Hematopoietic multipotent progenitor cell treated with erythropoietin and hydrocortisone succinate and interleukin-3 and kit ligand, for 15 days (in vitro differentiated cells): Measurements from ENCODE around the gene SIX1.

Experiments used
- DNase-seq: peaks from one replicate; pipeline ENCODE4 v3.0.0-alpha.2; 2015; ENCODE audit warnings: low spot score

The SIX1 gene

DNA sequence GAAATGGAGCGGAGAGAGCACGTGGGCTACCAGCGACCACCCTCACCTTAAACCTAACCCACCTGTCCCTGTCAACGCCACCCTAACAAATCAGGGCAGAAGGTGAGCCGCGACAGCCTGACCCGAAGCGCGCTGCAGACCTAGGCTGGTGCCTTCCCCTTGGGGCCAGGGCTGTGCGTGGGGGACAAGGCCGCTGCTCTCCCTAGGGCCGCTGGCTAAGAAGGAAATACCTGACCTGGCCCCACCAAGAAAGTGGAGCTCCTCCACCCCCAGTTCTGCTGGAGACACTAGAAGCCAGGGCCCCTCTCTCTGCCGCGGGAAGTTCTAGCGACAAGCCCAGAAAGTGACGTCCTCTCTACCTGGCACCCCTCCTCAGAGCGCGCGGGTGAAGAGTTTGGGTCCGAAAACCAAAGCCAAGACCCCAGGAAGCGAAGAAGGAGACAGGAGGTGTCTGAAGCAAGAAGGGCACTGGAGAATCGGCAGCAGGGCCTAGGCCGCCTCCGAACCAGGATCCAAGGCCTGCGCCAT, 7.5 kb downstream of the SIX1 start:
- no peak for DNase-seq

DNA sequence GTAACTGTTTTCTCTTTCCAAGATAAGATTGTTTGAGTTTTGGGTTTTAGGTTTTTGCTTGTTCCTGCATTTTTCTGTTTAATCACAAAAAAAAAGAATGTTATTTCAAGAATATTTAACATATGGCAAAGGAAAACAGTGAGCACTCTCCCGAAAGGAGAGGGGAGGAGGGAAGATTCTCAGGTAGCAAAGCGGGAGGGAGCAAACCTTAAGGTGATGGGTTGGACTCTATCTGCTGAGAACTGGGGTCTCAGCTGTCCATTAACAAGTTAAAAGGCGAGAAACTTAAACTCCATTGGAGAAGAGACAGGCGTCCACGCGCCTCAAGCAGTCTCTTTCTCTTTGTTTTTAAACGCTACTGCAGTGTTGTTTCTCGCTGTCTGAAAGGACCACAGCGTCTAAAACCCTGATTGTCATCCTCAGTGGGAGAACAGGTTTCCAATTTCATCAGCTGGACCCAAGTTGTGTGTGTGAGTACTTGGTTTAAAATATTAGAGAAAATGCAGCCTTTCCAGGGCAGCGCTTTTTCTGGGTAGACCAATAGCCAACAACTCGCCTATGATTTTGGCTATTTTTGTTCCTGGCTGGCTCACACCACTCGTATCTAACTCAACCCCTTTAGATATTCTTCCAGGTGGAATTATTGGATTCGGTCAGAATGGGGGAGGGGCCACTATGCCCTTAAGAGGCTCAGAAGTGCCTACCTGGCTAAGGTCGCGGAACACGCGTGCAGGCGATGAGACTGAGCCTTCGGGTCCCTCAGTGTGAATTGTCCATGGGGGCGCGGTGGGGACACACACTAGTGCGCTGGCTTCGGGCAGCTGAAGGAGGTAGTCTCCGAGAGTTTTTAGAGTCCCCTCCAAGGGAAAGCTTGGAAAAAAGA, 8.2 kb downstream of the SIX1 start:
- DNase-seq: no peak

DNA sequence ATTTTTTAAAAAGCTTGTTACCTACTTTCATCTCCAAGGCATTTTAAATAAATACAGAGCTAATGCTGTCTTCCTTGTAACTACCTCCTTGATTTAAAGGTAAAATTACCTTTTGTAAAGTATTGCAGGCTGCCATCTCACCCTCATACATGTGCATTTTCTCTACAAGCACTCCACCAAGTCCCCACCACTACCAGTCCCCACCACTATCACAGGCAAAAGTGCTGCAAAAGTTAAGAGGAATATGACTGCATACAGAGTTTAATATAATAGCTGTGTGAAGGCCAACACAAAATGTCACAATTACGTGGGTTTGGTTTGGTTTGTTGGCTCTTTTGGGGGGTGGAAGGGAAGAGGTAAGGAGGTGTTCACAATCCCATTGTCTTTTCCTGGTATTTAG, 9.6 kb downstream of the SIX1 start:
- no peak for DNase-seq

- no peak for DNase-seq
These were observed 11.6 kb downstream of the SIX1 start for GRCh38 chr14:60637479-60638315.

DNA sequence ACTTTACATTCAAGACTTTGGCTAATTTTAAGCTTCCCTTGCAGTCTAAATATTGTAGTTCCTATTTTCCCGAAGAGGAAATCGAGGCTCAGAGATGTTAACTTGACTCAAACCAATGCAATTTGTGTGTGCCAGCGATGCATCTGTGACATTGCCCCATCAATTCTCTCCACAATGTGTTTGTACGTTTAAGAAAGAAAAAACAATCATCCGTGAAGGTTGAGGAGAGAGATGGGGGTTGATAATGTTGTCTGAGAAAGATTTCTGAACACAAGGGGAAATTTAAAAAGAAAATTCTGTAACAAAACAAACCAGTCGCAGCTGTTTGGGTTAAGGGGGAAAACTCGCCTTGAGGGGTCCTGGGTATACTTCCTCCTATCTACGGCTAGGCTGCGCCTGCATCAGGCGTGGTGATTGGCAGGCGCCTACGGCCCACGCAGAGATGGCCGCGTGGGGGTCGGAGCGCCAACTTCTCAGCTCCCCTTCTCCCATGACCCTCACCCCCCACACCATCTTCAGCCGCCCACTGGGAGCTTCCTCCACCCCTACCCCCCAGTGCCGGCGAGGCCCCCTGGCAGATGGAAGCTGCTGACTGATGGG, 12.3 kb downstream of the SIX1 start:
- DNase-seq: no peak

GRCh38 chr14:60634153-60634552, 15.1 kb downstream of the SIX1 start:
- no peak for DNase-seq

GRCh38 chr14:60632777-60633176, 16.5 kb downstream of the SIX1 start:
- no peak for DNase-seq

GRCh38 chr14:60632257-60632656, 17.0 kb downstream of the SIX1 start:
- DNase-seq: no peak

- DNase-seq: no peak
These were observed 17.4 kb downstream of the SIX1 start for GRCh38 chr14:60631842-60632241.

- DNase-seq: no peak
These were observed 19.1 kb downstream of the SIX1 start for GRCh38 chr14:60630129-60630528.

- no peak for DNase-seq
These were observed 20.4 kb downstream of the SIX1 start for GRCh38 chr14:60628892-60629291.

- no peak for DNase-seq
These were observed 26.4 kb downstream of the SIX1 start for GRCh38 chr14:60622917-60623257.

DNA sequence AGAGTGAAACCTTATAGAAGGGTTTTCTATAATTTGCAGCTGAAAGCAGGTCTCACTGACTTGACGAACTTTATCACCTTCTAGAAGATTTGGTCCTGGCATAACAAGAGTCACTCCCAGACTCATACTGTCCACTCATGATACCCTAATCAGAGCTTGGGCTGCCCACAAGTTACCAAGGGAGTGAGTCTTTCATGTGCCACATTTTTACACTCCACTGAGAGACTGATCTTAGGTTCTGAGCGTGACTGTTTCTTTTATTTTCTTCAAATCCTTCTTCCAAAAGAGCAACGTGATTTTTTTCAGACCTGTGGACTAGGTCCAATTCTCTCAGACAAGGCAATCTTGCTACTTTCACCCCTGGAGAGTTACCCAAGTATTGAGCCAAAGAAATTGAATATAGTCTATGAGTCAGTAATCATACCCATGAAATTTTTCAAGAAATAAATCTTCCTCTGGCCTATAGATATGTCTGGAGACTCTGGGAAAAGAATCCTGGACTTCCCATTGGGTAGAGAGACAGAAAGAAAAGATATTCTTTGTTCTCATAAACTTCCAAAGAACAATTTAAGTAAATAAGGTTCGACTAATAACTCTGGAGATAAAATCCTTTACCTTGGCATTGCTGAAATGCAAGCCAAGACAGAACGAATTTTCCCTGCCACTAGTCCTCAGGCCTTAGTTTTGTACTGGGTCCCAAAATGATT, 26.9 kb downstream of the SIX1 start:
- no peak for DNase-seq

GRCh38 chr14:60621386-60621785, 27.9 kb downstream of the SIX1 start:
- DNase-seq: no peak

DNA sequence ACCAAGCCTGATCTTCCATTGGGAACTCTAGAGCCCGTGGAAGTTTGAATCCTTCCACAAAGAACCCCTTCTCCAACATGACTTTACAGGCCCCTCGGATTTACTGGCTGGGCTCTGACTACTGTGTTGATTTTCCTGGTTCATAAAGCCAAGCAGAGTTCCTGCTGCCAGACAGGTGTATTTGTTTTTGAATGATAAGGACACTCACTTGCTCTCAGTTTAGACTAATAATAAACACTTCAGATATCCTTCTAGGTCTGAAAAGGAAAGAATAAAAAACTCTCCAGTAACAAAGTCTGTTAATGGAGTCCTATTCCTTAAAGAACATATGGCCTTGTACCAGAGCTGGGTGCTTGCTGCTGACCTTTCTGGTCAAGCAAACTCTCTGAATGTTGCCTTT, 31.0 kb downstream of the SIX1 start:
- no peak for DNase-seq

DNA sequence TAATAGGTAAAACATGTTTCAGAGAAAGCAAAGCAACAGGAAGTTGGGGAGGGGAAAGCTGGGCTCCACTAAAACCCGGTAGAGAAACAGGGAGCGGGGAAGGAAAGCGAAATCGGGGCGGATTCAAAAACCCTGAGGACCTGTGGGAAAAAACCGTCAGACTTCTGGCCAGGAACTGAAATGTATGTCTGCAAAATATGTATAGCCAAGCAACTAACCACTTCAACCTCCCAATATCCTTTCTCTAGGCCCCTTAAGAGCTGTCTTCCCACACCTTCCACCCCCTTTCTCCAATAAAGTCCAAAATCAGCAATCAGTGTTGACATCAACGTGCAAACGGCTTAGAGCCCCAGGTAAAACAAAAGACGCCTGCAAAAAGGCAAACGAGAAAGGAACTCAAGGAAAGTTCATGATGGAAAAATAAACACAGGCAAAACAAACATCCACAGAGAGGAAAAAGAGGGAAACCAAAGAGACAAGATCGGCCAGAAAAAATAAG, 32.8 kb downstream of the SIX1 start:
- DNase-seq: no peak

DNA sequence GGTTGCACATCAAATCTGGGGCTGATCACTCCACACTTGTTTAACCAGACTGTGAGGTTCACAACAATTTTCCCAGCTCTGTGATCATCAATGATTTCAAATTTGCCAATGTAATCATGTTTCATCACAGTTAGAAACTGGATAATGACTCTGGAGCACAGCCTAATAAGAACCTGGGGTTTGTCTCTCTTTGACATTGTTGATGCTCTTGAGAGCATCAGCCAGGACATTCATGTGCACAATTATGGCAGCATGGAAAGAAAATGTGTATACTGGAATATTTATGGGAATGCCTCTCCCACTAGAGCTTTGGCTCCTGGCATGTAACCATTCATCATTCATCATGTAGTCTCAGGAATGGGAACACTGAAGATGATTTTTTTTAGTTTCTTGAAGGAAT, 47.0 kb downstream of the SIX1 start:
- no peak for DNase-seq

DNA sequence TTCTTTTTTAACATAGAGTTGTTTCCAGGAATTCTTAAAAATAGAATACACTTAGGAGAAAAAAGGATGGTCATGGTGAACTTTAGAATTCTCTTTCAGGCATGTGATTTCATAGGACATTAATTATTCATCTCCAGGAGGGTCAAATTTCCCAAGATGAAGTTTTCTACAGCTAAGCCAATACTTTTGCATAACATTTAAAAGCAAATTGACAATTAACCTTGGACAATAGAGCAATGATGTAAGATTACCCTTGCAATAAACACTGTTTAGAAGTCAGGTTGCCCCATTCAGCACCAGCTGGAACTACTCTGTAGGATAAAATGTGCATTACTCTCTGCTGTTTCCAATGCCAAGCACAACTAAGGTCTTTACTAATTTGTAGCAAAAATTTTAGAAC, 49.5 kb downstream of the SIX1 start:
- DNase-seq: no peak

DNA sequence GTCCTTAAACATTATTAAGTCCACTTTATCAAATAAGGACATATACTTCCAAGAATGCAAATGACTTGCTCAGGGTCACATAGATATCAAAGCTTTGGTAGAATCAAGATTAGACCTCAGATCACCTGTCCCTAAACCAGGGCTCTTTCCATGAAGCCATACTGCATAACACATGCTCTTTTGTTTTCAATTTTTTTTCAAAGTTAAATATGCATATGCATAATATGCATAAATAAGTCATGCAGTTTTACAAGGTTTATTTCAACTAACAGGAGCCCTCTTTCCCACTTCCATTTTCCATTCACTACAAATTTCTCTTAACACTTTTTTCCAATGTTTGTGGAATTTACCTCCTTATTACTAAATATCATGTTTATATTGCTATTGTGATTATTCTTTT, 53.1 kb downstream of the SIX1 start:
- no peak for DNase-seq

DNA sequence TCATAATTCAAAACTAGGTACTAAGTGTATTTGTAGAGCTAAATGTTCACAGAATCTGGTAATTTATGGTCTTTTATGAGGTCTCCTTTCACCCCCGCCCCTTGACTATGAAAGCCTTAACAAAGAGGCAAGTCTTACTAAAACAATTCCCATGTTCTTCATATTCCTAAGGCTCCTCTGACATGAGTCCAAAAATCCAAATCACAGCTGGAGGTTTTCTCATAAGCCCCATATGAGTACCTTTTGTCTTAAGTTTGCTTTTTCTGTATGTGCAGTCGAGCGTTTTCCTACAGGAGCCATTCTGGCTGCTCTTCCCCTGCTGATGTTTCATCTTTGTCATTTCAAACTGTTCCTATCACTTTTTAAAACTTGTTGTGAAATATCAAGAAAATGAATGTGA, 55.2 kb downstream of the SIX1 start:
- no peak for DNase-seq
